Stimulated activated CD8-positive, alpha-beta memory T cell treated with anti-CD3 and anti-CD28 coated beads, Interleukin-12 subunit alpha, Interleukin-12 subunit beta, amount 100 ng/mL, for 24 hours (primary cell): ENCODE measurements around the gene SERINC5.
"Not testable (repeated sequence)": the region's sequence is repeated elsewhere in the genome, so short reads cannot be mapped to it uniquely, and the experiment has no call there.

ENCODE experiments used
- DNase-seq: peaks from one replicate; pipeline ENCODE4 v3.0.0-alpha.2; 2020; ENCODE audit errors: extremely low read depth

Gene SERINC5

DNA sequence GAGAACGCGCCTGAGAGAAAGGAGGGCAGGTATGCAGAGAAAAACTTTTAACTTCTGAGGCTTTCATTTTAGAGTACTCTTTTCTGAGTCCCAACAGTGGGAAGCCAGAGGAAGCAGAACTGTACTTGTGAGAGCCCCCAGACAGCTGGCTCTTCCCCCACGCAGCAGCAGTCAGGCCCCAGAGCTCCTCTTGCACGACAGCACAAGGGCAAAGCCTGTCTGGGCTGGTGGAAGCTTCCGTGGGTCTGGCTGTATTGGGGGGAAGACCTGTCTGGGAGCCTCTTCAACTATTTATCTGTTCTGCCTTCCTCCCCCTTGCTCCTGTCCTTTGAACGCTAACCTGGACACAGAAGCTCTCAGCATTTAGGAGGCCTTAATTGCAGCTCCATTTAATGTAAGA, 152.5 kb downstream of the SERINC5 start:
- DNase-seq = no peak

DNA sequence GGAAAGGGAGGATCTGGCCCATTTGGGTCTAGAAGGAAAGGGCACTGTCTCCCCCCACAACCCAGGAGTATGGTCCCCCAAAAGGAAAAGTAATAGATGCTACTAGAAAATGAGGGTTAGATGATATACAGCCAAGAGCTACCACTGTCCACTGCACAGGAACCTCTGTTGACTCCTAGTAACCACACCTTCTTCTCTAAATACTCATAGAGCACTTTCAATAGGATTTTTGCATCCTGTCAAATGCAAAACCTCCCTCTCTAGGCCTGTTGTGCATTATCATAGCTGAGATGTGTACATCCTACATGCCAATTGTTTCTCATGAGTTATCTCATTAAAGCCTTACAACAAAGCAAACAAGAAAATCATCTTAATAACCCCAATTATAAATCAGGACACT, 153.9 kb downstream of the SERINC5 start:
- no peak for DNase-seq

DNA sequence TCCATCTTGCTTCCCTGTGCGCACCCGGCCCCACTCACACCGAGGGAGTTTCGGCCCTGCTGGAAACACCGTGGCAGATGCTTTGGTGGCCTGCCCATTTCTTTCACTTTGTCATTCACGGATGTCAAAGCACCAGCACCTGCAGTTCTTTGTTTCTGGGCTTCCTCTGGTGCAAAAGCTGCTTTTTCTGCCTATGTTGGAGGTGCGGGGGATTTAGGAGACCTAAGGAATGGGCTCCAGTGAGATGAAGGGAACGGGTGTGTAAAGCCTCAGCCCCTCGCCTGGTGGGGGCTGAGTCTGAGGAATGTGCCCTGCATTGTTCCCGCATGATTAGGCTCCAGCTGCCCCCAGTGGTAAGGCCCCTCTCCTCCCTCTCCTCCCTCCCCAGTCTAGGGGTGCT, 158.4 kb downstream of the SERINC5 start:
- DNase-seq = no peak

DNA sequence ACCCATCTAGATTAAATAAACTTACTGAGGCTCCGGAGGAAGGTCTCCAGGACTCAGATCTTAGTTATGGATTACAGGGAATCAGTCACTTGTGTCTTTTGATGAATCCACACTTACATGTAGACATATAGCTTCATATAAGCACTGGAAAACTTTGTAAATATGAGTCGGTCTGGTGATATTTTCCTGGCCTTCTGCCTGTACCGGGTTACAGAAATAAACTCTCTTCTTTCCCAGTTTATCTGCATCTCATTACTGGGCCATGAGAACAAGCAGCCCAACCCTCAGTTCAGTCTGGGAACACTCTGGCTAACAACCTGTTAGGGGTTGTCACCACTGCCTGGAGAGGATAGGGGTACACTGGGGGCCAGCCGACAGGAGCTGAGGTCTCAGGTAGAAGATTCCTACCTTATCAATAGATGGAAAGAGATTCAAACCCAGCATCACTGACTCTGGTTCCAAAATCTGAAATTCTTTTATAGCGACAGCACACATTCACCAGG, 161.6 kb downstream of the SERINC5 start:
- no peak for DNase-seq

DNA sequence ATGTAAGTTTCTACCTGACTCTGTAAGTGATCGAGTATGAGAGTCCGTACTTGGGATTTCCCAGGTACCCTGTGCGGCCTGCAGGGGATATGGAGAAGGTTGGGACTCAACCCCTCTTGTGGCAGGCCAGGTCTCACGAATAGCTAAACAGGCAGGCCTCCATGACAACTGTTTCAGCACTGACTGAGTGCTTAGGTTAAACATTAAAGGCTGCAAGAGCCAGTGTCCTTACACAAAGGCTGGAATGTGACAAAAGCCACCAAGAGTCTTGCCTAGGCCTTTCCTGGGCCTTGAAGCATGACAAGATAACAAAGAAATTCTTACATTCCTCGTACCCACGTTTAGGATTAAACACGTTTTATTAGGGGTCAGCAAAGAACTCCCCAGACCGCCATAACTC, 162.1 kb downstream of the SERINC5 start:
- DNase-seq = no peak

DNA sequence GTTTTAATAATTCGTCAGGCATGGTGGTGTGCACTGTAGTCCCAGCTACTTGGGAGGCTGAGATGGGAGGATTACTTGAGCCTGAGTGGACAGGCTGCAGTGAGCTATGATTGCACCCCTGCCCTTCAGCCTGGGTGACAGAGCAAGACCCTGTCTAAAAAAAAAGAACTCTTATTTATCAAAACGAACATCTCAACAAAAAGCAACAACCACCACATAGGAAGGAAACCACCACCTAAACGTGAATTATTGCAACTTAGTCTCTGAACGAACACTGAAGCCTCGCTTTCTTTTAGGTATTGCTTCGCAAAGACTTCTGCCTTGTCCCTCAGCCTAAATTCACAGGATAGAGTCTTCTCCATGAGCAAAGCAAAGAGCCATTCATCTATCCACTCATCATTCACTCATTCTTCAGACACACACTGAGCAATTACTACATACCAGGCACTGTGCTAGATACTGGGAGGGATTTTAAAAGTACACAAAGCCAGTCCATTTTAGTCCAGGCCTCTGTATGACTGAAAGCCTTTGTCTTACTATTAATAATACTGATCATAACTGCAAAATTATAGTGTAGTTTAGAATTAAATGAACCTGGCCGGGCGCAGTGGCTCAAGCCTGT, 163.3 kb downstream of the SERINC5 start:
- DNase-seq = no peak

DNA sequence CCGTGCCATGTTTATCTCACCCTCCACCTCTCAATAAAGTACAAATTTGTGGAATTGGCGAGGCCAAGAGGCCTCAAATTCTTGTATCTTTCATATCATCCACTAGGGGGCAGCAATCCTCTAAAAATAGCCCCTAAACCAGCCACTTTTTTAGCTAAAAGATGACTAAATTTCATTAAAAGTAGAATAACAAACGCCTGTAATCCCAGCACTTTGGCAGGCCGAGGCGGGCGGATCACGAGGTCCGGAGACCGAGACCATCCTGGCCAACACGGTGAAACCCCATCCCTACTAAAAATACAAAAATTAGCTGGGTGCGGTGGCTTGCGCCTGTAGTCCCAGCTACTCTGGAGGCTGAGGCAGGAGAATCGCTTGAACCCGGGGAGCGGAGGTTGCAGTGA, 164.1 kb downstream of the SERINC5 start:
- DNase-seq = not testable (repeated sequence)

DNA sequence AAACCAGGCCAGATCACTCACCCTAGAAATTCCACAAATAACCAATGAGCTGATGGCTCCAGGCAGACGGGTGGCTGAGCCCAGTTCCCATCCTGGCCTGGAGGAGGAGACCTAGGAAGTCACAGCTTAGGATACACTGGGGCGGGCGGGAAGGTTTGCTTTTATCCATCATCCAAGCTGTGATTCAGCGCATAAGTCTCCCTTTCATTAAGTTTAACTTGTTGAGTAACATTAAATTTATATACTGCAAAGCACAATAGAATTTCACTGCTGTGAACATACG, 165.0 kb downstream of the SERINC5 start:
- DNase-seq = no peak

DNA sequence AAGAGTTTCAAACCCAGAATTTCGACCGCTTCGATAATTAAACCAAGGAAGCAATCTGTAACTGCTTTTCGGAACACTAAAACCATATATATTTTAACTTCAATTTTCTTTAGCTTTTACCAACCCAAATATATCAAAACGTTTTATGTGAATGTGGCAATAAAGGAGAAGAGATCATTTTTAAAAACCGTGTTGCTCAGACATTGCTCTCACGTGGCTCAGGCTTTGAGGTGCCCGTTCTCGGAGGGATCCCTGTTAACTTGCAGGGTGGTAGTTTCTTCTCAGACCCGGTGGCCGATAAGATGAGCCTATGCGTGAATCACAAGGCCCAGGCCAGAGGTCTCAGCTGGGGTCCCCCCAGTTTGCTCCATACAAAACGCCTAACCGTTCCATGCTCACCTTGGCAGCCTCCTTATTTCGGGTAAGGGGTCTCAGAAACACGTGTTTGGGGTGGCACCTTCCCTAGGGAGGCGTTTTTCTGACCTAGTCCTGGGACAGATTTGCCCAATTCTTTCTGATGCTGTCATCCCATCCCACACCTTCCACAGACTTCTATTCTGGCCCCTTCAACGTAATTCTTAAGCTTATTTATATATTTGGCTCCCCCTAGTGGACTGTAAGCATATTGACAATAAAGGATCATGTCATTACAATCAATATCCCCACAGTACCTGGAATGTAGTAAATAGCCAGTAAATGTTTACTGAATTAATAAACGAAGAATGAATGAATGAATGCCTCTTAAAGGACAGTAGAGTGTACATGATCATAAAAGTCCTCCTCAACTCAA, 172.6 kb downstream of the SERINC5 start:
- no peak for DNase-seq

DNA sequence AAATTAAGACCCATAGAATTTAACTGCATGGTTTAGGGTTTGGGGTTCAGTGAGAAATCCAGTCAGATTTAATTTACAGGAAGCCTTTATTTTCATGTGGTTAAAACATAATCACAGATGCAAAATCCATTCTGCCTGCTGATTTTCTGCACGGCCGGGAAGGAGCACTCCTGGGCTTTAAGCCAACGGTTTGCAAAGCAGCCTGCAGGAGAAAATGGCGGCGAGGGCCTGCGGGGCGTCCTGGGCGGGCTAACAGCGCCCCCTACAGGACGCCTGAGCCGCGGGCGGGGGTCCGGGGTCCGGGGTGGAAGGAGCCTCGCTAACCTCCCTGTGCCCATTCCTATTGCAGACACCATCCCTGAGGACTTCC, 173.1 kb downstream of the SERINC5 start:
- peak; percentile 21 for DNase-seq

DNA sequence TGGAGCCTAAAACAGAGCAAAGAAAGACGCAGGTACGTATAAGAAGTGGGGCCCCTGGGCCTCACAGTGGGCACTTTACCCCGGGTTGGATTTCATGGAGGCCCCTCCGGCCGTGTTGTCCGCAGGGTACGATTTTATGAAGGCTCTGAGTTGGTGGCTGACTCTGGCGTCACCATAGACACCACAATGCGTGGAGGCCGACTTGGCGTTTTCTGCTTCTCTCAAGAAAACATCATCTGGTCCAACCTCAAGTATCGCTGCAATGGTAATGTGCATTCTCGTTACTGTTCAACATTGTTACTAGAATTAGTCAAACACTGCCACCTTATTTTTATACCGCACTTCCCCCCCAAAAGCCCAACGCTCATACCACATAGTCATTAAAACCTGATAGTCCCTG, 173.6 kb downstream of the SERINC5 start:
- DNase-seq = no peak

DNA sequence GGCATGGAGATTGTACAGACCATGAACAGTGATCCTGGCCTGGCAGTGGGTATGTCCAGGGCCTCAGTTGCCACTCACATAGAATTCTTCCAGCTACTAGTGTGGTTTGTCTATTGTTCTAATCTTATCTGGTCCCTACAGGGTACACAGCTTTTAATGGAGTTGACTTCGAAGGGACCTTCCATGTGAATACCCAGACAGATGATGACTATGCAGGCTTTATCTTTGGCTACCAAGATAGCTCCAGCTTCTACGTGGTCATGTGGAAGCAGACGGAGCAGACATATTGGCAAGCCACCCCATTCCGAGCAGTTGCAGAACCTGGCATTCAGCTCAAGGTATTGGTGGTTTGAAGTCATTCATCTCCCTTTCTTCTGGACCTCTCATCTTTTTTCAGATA, 176.9 kb downstream of the SERINC5 start:
- no peak for DNase-seq

DNA sequence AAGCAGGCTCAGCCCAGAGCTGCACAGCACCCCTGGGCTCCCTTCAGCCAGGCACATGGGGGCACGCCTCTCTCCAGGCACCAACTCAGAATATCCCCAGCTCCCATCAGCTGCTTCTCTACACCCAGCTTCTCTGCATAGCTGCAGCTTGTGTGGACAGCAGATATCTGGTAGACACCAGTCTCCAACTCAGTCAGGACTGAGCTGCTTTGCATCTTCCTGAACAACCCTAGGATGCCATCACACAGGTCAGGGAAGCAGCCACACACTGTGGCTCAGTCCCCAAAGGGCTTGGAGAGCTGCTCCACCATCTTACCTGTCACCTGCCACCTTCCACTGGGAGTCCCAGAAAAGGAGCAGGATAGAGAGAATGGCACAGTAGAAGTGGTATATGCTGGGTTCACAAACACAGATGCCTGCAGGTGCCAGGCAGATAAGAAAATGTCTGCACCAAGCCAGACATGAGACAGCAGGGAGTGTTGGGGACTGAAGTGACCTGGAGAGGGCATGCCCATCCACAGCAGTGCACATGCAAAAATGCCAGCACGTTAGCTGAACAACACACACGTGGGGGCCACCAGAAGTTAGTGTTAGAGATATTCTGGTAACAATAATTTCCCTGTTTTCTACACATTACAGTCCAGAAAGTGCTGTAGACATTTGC, 178.7 kb downstream of the SERINC5 start:
- DNase-seq = no peak

DNA sequence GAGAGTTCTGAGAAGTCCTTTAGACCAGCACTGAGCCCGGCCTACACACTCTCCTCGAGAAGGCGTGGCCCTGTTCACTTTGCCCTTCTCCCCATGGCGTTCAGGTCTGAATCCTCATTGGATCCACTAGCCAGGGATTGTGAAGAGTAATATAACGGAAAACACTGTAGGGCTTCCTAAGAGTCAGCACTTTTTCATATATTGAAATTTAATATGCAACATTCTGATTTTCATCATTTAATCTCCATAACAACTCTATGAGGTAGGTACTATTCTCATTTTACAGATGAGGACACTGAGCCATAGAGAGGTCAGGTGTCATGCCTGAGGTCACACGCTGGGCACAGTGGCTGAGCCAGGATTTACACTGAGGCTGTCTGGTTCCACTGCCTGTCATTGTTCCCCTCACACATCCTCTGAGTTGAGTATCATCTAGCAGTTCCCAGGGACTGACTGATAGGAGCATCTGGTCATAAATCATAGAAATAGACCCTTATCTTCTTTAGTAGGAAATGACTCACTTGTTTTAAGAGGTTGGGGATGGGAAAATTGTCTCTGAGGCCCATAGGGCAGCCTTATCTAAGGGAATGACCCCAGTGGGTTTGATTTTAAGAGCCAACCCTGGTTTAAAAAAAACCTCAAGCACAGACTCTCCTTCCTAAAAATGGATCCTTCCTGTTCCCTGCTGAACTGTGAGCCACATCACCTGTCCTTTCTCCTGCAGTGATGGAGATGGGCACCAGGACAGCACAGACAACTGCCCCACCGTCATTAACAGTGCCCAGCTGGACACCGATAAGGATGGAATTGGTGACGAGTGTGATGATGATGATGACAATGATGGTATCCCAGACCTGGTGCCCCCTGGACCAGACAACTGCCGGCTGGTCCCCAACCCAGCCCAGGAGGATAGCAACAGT, 179.5 kb downstream of the SERINC5 start:
- no peak for DNase-seq

DNA sequence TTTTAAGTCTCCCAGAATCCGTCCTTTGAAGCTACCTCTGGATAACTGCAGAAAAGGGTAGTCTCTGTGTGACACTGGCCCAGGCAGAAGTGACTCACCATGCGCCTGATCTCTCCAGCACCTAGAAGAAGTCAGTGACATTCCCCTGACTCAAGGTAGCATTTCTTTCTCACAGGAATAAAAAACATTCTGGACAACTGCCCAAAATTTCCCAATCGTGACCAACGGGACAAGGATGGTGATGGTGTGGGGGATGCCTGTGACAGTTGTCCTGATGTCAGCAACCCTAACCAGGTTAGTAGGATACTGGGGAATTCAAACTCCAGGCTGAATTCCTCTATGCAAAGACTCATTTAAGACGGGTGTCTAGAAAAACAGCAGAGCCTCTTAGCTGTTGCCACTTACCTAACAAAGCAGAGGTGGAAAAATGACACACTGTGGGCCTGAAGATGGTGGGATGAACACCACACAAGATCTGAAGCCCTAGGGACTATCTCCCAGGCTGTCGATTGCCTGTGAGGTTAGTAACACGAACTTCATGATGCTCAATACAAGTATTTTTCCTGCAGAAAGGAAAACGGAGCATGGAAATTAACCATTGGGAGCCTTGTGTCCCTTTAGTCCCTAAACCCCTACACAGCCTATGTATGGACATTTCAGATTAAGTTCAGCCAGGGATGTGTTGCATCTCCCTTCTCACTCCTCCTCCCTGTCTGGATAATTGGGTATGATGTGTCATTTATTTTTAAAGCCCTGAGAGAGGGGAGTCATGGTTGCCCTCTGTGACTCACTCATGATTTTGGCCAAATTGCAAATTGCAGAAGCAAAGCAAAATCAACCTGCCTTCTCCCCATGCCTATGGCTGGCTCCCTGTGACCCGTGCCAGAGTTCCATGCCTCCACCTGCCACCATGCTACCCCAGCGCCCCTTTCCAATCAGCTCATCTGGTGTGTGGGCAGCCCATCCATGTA, 183.5 kb downstream of the SERINC5 start:
- no peak for DNase-seq

DNA sequence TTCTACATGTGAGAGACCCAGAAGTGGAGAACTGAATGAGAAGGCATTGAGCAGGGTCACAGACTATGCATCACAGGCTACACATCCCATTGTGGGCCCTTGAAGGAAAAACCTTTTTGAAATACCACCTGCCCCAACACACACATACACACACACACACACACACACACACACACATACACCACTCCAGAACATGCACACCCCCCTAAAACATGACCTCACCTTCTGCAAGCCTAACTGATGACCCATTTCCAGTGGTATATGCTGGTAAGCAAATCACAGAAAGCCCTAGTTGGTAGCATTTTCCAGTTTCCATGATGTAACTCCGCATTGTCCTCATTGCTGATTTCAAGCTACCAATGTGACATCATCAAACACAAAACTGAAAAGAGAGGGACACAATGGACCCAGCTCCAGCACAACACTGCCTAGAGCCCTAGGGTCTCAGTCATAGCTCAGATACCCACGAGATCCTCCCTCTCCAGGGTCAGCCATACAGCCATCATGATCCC, 184.3 kb downstream of the SERINC5 start:
- no peak for DNase-seq

DNA sequence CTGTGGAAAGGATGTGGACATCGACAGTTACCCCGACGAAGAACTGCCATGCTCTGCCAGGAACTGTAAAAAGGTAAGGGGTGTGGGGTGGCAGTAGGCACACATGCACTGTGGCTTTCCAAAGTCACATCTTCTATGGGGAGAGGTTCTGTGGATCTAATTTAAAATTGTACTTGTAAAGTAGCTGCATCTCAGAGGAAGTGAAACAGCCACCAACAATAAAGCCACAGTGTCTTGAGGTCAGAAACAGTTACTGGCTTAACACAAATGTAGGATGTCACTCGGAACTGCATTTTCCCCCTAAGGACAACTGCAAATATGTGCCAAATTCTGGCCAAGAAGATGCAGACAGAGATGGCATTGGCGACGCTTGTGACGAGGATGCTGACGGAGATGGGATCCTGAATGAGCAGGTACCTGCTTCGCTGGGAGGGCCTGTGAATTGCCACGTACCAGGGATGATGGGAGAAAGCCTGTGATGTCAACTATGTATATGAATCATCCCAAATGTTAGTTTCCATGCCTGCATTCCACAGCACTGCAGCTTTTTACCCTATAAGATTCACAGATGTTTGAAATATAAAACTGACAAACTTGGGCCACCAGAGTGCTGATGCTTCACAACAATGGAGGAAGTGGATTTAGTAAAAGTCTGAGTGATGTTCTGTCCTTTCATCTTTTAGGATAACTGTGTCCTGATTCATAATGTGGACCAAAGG, 185.4 kb downstream of the SERINC5 start:
- DNase-seq = no peak

DNA sequence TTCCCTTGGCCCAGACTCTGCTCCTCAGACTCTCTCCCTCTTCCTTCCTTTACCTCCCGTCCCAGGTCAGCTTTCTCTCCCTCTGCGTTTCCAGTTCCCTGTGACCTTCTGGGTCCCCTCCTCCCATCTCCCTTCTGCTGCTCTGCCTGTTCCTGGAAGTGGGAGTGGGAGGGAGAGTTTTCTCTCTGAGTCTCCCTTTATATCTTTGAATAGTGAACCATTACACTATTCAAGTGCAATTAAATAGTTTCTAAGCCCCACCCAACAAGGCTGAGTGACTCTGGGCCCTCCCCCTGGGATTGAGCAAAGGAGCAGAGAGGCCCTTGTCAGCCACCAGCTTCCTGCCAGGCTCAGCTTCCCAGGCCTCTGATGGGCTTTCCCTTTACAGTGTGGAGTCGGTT, 185.9 kb downstream of the SERINC5 start:
- DNase-seq = no peak

DNA sequence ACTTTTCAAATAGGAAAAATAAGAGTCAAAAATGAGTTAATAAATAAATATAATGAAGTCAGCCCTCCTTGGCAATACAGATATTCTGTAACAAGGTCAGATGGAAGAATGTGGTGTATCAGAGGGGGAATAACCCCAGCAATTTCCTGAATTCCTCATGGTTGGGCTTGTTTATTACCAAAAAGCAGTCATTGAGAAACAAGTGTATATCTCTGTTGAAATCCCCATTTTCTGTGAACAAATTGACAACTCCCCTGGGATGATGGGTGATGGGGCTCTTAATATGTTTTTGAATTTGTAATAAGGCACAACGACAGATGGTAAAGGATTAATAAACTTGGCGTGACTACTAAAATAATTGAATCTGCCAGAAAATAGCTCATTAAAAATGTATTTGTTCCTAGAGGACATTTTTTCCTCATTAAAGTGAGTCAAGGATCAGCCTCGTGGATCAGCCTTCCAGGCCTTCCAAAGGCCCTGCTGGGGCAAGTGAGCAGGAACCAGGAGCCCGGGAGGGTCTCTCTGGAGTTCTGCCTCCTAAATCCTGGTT, 186.5 kb downstream of the SERINC5 start:
- DNase-seq = no peak

DNA sequence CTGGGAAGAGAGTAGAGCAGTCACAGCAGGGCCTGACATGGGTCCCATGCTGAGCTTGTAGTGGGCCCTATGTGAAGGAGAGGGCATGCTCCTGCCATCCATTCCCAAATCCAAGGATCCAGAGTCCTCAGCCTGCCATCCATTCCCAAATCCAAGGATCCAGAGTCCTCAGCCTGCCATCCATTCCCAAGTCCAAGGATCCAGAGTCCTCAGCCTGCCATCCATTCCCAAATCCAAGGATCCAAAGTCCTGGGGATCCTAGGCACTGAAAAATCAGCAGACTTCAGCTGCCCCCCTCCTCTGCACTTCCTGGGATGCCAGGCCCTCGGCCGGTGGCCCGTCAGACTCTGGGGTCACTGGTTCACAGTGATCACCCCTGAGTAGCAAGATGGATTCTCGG, 187.1 kb downstream of the SERINC5 start:
- no peak for DNase-seq
